Activated CD8-positive, alpha-beta memory T cell treated with anti-CD3 and anti-CD28 coated beads for 36 hours (primary cell): Measurements from ENCODE around the gene SEPTIN10. TPM values are rescaled to one million over a fixed set of nuclear protein-coding genes. Genes with fewer than 3 reads are reported as not detected.
"Not testable (repeated sequence)": the region's sequence is repeated elsewhere in the genome, so short reads cannot be mapped to it uniquely, and the experiment has no call there.

Experiments used
- CTCF ChIA-PET: fragments of 350-600 bp; sonication (Branson Sonifier 250); formaldehyde crosslinking; loops from one replicate; lab custom pipeline; 2021; ENCODE audit warnings: antibody characterized with exemption; lab: Charles Lee
- POLR2A ChIA-PET: fragments of 350-600 bp; sonication (Branson Sonifier 250); formaldehyde crosslinking; loops from one replicate; lab custom pipeline; 2021; ENCODE audit warnings: antibody characterized with exemption; lab: Charles Lee
- total RNA-seq, 2 experiments: library from RNA; stranded (reverse); gene quantifications; one replicate each; pipeline ENCODE4 v1.2.3, GENCODE V29; 2021

Gene SEPTIN10
- under 1 TPM; 0.17 to 0.65 TPM for total RNA-seq

DNA sequence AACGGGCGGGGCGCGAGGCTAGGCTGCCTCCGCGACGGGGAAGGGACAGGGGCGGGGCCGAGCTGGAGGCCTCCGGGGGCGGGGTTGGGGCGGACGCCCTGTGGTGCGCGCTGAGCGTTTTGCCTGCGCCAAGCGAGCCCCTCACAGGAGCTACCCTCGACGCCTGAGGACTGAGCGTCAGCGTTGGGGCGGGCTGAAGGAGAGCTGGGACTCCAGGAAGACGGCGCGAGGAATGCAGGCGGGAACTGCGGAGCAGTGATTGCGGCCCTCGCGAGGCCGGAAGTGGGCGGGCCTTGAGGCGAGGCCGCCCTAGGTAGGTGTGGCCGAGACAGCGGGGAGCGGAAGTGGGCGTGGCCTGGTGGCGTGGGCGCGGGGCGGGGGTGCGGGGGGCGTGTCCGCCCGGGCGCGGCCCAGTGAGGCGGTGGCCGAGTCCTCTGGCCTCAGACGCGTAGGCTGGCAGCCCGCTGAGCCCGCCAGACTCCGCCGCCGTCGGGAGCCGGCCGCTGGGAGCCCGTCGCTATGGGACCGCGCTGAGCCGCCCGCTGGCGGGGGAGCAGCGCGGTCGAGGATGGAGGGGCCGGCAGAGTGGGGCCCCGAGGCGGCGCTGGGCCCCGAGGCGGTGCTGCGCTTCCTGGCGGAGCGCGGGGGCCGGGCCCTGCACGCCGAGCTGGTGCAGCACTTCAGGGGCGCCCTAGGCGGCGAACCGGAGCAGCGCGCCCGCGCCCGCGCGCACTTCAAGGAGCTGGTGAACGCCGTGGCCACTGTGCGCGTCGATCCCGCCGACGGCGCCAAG is at the start of gene SEPTIN10, which contains the start of gene SOWAHC:
Gene SEPTIN10 (minus strand): TSS at position 45 of the 793 bp plus-strand sequence. CDS start 139 bp downstream, outside the sequence.
Gene SOWAHC (plus strand): TSS at position 443 of the 793 bp plus-strand sequence. CDS start 126 bp downstream, at position 569.
- ChIA-PET POLR2A (interaction anchor here (0.6 kb wide), 1 partner anchor 20 kb away, joined by 5 read pairs; no protein-coding TSS in a partner anchor), CTCF (no interaction called here)

DNA sequence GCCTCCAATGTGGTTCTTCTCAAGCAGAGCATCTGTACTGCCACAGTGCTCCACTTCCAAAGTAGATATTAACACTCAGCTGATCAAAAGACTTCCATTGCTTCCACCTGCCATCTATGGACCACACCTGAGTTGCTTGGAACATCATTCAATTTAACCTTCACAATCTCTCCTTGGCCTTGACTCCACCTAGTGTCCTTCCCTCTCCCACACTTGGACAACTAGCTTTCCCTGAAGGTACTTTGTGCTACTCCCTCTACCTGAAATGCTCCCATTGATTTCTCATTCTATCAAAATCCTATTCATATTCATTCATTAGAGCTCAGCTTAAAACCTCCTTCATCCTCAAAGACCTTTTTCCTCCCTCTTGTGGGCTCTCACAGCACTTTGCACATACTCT is 49.1 kb upstream of the SEPTIN10 start:
- ChIA-PET CTCF (no interaction called here), POLR2A (no interaction called here)

GRCh38 chr2:109660046-109660860 is 46.5 kb upstream of the SEPTIN10 start:
- ChIA-PET POLR2A (no interaction called here), CTCF (no interaction called here)

- ChIA-PET CTCF (no interaction called here), POLR2A (no interaction called here)
These were observed 45.8 kb upstream of the SEPTIN10 start for GRCh38 chr2:109659396-109660045.

DNA sequence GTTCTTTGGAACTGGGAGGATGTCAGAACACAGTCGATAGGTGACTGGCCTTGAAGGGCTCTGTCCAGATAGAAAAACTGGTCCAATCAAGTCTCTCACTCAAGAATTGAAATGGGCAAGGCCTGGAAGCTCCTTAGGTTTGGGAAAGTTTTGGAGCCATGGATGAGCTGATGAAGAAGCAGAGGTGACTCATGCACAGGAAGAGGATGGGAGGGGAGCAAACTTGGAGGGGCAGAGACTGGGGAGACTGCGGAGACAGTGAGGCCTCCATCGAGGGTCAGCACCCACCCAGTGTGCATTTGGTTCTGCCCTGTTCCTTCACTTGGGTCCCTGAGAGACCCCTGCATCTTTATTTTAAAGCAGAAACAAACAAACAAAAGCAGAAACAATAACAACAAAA is 41.5 kb upstream of the SEPTIN10 start:
- ChIA-PET POLR2A (no interaction called here), CTCF (no interaction called here)

DNA sequence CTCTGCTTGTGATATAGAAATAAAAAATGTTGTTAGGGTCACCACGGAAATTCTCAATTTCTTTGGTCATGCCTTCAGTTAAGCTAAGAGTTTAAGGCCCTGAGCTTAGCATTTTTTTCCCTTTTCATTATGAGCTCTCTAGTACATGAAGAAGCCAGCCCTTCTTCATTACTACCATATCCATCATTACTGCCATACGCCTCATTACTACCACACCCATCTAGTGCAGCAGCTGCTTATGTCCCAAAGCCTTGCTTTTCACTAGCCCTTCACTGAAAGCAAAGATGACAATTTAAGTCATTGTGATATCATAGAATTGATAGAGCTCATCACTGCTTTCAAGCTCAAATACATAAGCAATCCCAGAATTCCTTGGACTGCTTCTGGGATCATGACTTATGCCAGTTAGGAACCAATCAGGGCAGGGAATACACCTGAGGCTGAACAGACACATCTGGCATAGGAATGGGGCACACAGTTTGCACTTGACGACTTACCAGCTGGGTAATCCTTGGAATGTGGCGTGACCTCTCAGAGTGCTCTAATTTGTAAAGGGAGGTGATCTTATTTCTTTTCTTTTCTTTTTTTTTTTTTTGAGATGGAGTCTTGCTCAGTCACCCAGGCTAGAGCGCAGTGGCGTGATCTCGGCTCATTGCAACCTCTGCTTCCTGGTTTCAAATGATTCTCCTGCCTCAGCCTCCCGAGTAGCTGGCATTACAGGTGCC is 40.7 kb upstream of the SEPTIN10 start:
- POLR2A ChIA-PET: no interaction called here
- CTCF ChIA-PET: no interaction called here

DNA sequence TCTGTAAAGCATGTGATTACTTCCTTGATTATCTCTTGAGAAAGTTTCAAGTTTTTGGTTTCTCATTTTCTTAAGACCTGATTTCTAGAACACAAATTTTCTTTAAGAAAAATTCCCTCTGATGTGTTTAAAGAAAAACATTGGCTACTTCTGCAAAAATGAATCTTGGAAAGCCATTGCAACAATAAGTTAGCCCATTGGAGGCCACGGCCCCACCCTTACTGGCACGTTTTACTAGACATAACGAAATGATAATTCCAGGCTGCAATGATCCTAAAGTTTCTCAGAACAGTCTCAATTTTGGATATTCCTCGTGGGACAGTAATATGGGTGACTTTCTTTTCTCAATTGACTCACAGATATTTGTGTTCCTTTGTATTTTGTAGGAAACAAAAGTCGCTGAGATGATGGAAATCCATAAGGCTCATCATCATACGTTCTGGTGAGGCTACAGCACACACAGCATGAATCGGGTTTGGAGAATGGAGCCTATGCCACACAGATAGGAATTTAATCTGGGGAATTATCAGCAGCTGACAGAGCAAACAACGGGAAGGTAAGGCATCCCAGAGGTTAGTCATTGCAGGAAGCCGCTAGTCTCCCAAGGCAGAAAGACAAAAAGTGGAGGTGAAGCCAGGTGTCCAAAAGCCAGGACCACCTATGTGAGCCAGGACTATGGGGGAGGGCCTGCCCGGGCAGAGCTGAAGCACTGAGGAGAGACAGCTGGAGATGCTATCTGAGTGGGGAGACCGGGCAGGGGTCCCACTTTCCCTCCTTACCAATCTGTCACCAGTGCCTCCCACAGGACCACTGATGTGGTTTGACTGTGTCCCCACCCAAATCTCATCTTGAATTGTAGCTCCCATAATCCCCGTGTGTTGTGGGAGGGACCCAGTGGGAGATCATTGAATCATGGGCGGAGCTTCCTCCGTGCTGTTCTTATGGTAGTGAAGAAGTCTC is 36.2 kb upstream of the SEPTIN10 start:
- ChIA-PET POLR2A (no interaction called here), CTCF (no interaction called here)

DNA sequence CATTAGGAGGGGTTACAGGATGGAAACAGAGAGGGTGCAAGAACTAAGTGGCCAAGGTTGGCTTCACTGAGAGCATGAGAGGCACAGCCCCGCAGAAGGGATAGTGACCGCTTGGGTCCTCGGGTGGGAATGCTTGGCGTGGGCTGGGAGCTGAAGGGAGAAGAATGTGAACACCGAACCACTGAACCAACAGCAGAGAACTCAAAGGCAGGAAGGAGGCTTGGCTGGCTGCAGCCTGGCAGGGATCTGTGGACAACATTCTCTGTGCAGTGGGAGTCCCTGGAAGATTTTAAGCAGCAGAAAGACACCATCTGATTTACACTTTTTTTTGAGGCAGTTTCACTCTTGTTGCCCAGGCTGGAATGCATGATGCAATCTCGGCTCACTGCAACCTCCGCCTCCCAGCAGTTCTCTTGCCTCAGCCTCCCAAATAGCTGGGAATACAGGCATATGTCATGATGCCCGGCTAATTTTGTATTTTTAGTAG is 34.3 kb upstream of the SEPTIN10 start:
- ChIA-PET POLR2A (no interaction called here), CTCF (no interaction called here)

DNA sequence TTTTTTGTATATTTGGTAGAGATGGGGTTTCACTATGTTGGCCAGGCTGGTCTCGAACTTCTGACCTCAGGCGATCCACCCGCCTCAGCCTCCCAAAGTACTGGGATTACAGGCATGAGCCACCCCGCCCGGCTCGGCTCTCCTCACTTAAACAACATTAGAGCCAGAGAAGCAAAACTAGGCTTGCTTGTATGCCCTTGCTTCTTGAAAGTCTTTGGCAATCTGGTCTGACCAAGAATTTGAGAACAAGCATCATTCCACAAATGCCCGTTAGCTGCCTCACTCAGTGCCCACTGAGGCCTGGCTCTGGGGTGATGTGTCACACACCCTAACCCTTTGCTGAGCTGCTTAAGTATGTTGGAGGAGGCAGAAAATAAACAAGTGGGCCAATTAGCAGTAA is 33.9 kb upstream of the SEPTIN10 start:
- POLR2A ChIA-PET: no interaction called here
- CTCF ChIA-PET: no interaction called here

GRCh38 chr2:109646961-109647360 is 33.2 kb upstream of the SEPTIN10 start:
- ChIA-PET POLR2A (no interaction called here), CTCF (no interaction called here)

GRCh38 chr2:109645412-109646184 is 31.8 kb upstream of the SEPTIN10 start:
- ChIA-PET POLR2A (no interaction called here), CTCF (no interaction called here)

- CTCF ChIA-PET: no interaction called here
These were observed 31.0 kb upstream of the SEPTIN10 start for GRCh38 chr2:109644571-109645275.

DNA sequence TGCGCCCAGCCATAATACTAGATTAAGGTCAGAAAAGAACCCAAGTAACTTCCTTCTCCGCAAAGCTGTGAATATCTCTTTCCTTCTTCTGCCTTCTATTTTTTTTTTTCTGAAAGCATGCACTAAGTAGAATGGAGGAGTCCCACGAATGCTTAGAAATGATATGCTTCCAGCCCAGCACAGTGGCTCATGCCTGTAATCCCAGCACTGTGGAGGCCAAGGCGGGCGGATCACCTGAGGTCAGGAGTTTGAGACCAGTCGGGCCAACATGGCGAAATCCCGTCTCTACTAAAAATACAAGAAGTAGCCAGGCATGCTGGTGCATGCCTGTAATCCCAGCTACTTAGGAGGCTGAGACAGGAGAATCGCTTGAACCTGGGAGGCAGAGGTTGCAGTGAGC is 26.2 kb upstream of the SEPTIN10 start:
- CTCF ChIA-PET, POLR2A ChIA-PET: not testable (repeated sequence)

More at GRCh38 chr2:109644571-109645275, 31.0 kb upstream of the SEPTIN10 start:
- POLR2A ChIA-PET: no interaction called here

DNA sequence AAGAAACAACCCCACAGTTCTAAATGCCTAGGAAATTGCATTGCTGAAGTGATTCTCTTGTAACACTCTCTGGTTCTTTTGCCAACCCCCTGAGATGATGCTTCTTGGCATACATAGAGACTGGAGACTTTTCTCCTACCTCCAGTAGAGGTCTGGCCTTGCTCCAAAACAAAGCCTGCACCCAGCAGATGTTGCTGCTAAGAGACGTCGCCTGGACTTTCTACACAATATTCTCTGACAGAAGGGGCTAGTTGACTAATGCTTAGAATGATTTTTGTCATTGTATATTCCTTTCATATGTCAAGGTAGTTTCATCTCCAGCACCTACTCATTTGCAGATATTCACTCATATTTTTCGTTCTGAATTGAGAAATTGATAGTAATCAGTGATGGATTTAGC is 25.0 kb upstream of the SEPTIN10 start:
- CTCF ChIA-PET: no interaction called here
- POLR2A ChIA-PET: no interaction called here

DNA sequence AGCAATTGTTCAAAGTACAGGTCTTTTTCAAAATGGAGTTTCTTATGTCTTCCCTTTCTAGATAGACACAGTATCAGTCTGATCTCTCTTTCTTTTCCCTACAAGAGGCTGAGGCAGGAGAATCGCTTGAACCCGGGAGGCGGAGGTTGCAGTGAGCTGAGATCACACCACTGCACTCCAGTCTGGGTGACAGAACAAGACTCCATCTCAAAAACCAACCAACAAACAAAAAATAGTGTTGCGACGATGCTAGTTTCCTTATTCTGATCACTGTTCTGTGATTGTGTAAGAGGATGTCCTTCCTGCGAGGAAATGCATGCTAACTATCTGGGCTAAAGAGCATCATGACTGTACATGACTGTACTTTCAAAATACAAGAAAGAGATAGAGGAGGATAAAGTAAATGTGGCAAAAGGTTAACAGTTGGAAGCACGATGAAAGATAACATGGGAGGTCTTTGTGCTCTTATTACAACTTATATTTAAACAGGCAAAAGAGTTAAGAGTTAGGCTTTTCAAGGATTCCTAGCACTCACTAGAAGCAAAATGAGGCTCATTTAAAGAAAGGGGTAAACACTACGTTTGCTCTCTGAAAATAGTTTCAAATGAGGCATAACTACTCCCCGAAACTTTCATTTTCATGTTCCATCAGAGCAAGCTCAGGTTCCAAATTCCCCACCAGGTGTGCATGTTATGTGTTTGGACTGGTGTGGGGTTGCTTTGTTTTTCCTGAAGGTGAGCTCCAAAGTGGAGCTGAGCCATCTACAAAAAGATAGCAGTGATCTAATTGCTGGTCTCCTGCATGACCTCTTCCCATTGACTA is 24.2 kb upstream of the SEPTIN10 start:
- CTCF ChIA-PET: no interaction called here
- POLR2A ChIA-PET: no interaction called here

DNA sequence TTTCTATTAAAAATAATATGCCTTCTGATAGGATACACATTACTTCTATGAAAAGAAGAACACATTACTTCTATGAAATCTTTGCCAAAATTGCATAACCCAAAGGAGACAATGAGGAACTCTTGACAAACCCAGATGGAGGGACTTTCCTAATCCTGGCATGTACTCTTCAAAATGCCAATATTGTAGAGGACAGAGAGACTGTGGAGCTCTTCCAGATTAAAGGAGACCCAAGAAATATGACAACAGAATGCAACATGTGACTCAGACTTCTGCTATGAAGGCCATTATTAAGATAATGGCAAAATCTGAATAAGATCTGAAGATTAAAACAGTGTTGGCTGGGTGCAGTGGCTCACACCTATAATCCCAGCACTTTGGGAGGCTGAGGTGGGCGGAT is 22.6 kb upstream of the SEPTIN10 start:
- POLR2A ChIA-PET: no interaction called here
- CTCF ChIA-PET: no interaction called here
